PFSK-1 (cell line): ENCODE data around the gene NXPE3.

Experiments
- POLR2AphosphoS5 ChIP-seq: IDR thresholded peaks from 2 replicates; pipeline ENCODE4 v1.6.1; 2012; ENCODE audit warnings: low read depth, mild to moderate bottlenecking, control low read depth, low read length, moderate library complexity
- SIN3A ChIP-seq: IDR thresholded peaks from 2 replicates; pipeline ENCODE4 v1.6.1; 2012; ENCODE audit warnings: mild to moderate bottlenecking, low read length, moderate library complexity, borderline replicate concordance; ENCODE audit not compliant: insufficient read depth
- TAF1 ChIP-seq: IDR thresholded peaks from 2 replicates; pipeline ENCODE4 v1.6.1; 2012; ENCODE audit warnings: low read length, control low read depth, borderline replicate concordance; ENCODE audit not compliant: insufficient read depth
- TF ChIP-seq, protein P1 (sequence below), 2 experiments: IDR thresholded peaks; 2 replicates each; pipeline versions ENCODE4 v1.6.1 to v1.8.0; 2011 to 2012; ENCODE audit warnings: low read depth in 2 of 2, low read length in 2 of 2, control low read depth in 1 of 2, inconsistent platforms in 1 of 2, mild to moderate bottlenecking in 1 of 2, moderate library complexity in 1 of 2; ENCODE audit not compliant: insufficient read depth in 1 of 2

DNA sequence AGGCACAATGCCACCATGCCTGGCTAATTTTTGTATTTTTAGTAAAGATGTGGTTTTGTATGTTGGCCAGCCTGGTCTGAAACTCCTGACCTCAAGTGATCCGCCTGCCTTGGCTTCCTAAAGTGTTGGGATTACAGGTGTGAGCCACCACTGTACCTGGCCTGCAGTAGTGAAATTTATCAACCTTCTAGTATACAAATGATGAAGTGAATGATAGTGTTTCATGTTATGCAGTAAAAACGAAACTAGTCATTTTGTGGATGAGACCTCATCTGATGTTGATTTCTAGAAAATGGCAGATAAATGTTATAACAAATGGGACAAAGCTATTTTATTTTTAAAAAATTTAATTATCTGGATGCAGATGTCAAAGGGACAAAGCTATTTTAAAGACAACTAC lies 32.9 kb downstream of the NXPE3 start:
- no peak for TF ChIP-seq SIN3A
- no peak for TF ChIP-seq POLR2AphosphoS5
- no peak for TF ChIP-seq TAF1
- TF ChIP-seq, protein P1, sequence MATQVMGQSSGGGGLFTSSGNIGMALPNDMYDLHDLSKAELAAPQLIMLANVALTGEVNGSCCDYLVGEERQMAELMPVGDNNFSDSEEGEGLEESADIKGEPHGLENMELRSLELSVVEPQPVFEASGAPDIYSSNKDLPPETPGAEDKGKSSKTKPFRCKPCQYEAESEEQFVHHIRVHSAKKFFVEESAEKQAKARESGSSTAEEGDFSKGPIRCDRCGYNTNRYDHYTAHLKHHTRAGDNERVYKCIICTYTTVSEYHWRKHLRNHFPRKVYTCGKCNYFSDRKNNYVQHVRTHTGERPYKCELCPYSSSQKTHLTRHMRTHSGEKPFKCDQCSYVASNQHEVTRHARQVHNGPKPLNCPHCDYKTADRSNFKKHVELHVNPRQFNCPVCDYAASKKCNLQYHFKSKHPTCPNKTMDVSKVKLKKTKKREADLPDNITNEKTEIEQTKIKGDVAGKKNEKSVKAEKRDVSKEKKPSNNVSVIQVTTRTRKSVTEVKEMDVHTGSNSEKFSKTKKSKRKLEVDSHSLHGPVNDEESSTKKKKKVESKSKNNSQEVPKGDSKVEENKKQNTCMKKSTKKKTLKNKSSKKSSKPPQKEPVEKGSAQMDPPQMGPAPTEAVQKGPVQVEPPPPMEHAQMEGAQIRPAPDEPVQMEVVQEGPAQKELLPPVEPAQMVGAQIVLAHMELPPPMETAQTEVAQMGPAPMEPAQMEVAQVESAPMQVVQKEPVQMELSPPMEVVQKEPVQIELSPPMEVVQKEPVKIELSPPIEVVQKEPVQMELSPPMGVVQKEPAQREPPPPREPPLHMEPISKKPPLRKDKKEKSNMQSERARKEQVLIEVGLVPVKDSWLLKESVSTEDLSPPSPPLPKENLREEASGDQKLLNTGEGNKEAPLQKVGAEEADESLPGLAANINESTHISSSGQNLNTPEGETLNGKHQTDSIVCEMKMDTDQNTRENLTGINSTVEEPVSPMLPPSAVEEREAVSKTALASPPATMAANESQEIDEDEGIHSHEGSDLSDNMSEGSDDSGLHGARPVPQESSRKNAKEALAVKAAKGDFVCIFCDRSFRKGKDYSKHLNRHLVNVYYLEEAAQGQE (IDR thresholded peaks at IDR 0.05; ENCODE audit: insufficient read depth in 1 of 2, low read depth in 2 of 2, low read length in 2 of 2), result no peak
